Breast epithelium (tissue), 3 donors: Measurements from ENCODE around the gene ZNRF3.

Experiments
- CTCF ChIP-seq, 3 donors: fragments of 450-650 bp; IDR thresholded peaks; one replicate each; pipeline ENCODE4 v1.5.1; 2016 to 2017; ENCODE audit warnings: antibody characterized with exemption in 3 of 3, mild to moderate bottlenecking in 3 of 3, moderate library complexity in 3 of 3
- POLR2AphosphoS5 ChIP-seq, 3 donors: sonication (generic); formaldehyde crosslinking; IDR thresholded peaks; one replicate each; pipeline ENCODE4 v1.6.1; 2017; ENCODE audit warnings: antibody characterized with exemption in 3 of 3

- TF ChIP-seq POLR2AphosphoS5 (IDR thresholded peaks at IDR 0.05) (no peak), CTCF (IDR thresholded peaks at IDR 0.05) (no peak)
These were observed 222.1 kb downstream of the ZNRF3 start for GRCh38 chr22:29105468-29105867.
